Measurements from ENCODE around the gene TOX4.

TOX4 gene

GRCh38 chr14:21518725-21519124 is 41.7 kb downstream of the TOX4 start:
- Histone ChIP-seq H3K9me3 (ENCODE audit: low read length) (no peaks in the 10 kb centered on the region), H3K9ac (ENCODE audit: low read length) (no peak overlapping the region), H2AFZ (ENCODE audit: low read length) (no peak overlapping the region), H3K4me3 (ENCODE audit: low read depth, low read length, poor library complexity, severe bottlenecking) (no peak overlapping the region), H3F3A (ENCODE audit: insufficient read depth, low read length) (no peaks in the 10 kb centered on the region), H4K20me1 (ENCODE audit: insufficient read depth, low read length) (no peaks in the 10 kb centered on the region), H3K79me2 (ENCODE audit: insufficient read depth, low read length) (no peaks in the 10 kb centered on the region), H3K9me2 (ENCODE audit: low read depth, low read length) (no peaks in the 10 kb centered on the region), H3K4me2 (ENCODE audit: low read length) (no peak overlapping the region), H3K4me1 (ENCODE audit: insufficient read depth, low read length, severe bottlenecking) (no peaks in the 10 kb centered on the region), H3K27me3 (ENCODE audit: insufficient read depth, low read length) (no peaks in the 10 kb centered on the region), H3K27ac (ENCODE audit: low read depth, low read length, poor library complexity, severe bottlenecking) (no peak overlapping the region), H3K36me3 (ENCODE audit: insufficient read depth, low read length) (no peaks in the 10 kb centered on the region)
- TF ChIP-seq EZH2 (IDR thresholded peaks at IDR 0.05; ENCODE audit: borderline replicate concordance, low read length), result no peak
- no peak for TF ChIP-seq CTCF (IDR thresholded peaks at IDR 0.05; ENCODE audit: low read length)

- no peaks in the 10 kb centered on the region for H3K79me2 ChIP-seq (ENCODE audit: insufficient read depth, low read length)
- H4K20me1 ChIP-seq (ENCODE audit: insufficient read depth, low read length), result no peaks in the 10 kb centered on the region
- no peak overlapping the region for H3K4me3 ChIP-seq (ENCODE audit: low read depth, low read length, poor library complexity, severe bottlenecking)
- H3F3A ChIP-seq (ENCODE audit: insufficient read depth, low read length), result no peaks in the 10 kb centered on the region
- peaks cover 4% of the 10 kb centered on the region for H3K4me1 ChIP-seq (ENCODE audit: insufficient read depth, low read length, severe bottlenecking)
- no peak overlapping the region for H3K9ac ChIP-seq (ENCODE audit: low read length)
- H3K9me3 ChIP-seq (ENCODE audit: low read length), result no peaks in the 10 kb centered on the region
- TF ChIP-seq CTCF (IDR thresholded peaks at IDR 0.05; ENCODE audit: low read length) (no peak), EZH2 (IDR thresholded peaks at IDR 0.05; ENCODE audit: borderline replicate concordance, low read length) (no peak)
- no peaks in the 10 kb centered on the region for H3K9me2 ChIP-seq (ENCODE audit: low read depth, low read length)
- no peaks in the 10 kb centered on the region for H3K36me3 ChIP-seq (ENCODE audit: insufficient read depth, low read length)
- H2AFZ ChIP-seq (ENCODE audit: low read length), result no peak overlapping the region
- H3K27ac ChIP-seq (ENCODE audit: low read depth, low read length, poor library complexity, severe bottlenecking), result no peak overlapping the region
- H3K4me2 ChIP-seq (ENCODE audit: low read length), result no peak overlapping the region
- no peaks in the 10 kb centered on the region; the same call in 1 of the 2 replicates for H3K27me3 ChIP-seq (ENCODE audit: insufficient read depth, low read length)
Observed at GRCh38 chr14:21520767-21521166, 43.8 kb downstream of the TOX4 start.

GRCh38 chr14:21521501-21521900 is 44.5 kb downstream of the TOX4 start:
- Histone ChIP-seq H3K27ac (ENCODE audit: low read depth, low read length, poor library complexity, severe bottlenecking) (no peak overlapping the region), H3K9me2 (ENCODE audit: low read depth, low read length) (no peaks in the 10 kb centered on the region), H3K4me2 (ENCODE audit: low read length) (no peak overlapping the region), H3K36me3 (ENCODE audit: insufficient read depth, low read length) (no peaks in the 10 kb centered on the region), H3F3A (ENCODE audit: insufficient read depth, low read length) (no peaks in the 10 kb centered on the region), H3K4me1 (ENCODE audit: insufficient read depth, low read length, severe bottlenecking) (peaks cover 7% of the 10 kb centered on the region), H2AFZ (ENCODE audit: low read length) (no peak overlapping the region), H3K27me3 (ENCODE audit: insufficient read depth, low read length) (no peaks in the 10 kb centered on the region; the same call in 1 of the 2 replicates), H3K9me3 (ENCODE audit: low read length) (no peaks in the 10 kb centered on the region), H3K4me3 (ENCODE audit: low read depth, low read length, poor library complexity, severe bottlenecking) (no peak overlapping the region), H4K20me1 (ENCODE audit: insufficient read depth, low read length) (no peaks in the 10 kb centered on the region), H3K9ac (ENCODE audit: low read length) (no peak overlapping the region), H3K79me2 (ENCODE audit: insufficient read depth, low read length) (no peaks in the 10 kb centered on the region)
- TF ChIP-seq CTCF (IDR thresholded peaks at IDR 0.05; ENCODE audit: low read length) (no peak), EZH2 (IDR thresholded peaks at IDR 0.05; ENCODE audit: borderline replicate concordance, low read length) (no peak)

Data from OCI-LY1 (cell line).